COR-L47 (cell line): ENCODE measurements around the gene TICRR.

Source experiments
- DNase-seq: peaks from one replicate; lab custom pipeline; 2025; lab: John Stamatoyannopoulos, UW

Gene TICRR

DNA sequence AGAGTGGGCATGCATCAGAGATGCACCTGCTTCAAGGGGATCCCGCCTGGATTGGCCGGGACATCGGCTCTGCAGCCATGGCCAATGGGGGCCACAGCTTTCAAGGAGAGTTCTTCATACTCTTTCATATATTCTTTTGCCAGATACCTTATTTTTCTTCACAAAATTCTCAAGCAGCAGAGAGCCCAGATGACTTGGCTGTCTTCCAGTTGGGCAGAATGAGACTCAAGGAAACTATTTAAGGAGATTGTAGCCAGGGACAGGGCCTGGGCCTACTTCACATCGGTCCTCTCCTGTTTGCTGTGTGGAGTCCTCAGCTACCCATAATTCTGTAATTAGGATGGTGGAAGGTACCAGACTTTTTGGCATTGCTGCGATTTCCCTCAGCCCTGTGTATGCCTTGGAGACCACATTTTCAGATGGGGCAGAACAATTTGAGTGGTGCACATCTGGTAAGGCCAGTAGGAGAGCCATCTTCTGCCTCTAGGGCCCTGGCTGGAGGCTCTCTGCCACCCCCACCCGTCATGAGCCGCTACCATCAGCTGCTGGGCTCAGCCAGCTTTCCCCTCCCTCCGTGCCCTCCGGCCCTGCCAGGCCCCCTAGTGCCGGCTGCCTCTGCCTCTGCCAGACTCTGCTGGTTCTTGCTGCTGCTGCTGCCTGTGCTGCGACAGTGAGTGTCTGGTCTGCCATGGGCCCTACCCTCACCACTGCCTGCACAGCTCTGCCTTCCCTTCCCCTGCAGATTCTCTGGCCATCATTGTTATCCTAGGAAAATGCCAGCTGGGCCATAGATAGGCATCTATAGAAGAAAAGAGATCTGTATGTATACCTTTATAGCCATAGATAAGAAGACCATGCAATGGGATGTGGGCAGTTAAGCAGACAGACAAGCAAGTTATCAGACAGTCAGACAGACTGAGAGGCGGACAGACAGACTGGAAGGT is 97.2 kb downstream of the TICRR start:
- no peak for DNase-seq

- peak; percentile 3 for DNase-seq
Observed at GRCh38 chr15:89673165-89673512, 97.9 kb downstream of the TICRR start.

- DNase-seq: no peak
Observed at GRCh38 chr15:89674526-89674925, 99.3 kb downstream of the TICRR start.

- DNase-seq: no peak
Observed at GRCh38 chr15:89675606-89676005, 100.3 kb downstream of the TICRR start.

- DNase-seq: no peak
Observed at GRCh38 chr15:89677381-89677780, 102.1 kb downstream of the TICRR start.
